GM13976 (cell line): ENCODE results near the gene LGALS4.
"Not testable (repeated sequence)": the region's sequence is repeated elsewhere in the genome, so short reads cannot be mapped to it uniquely, and the experiment has no call there.

Experiments used
- DNase-seq: peaks from one replicate; pipeline ENCODE4 v3.0.0; 2012; ENCODE audit warnings: low spot score
- CTCF ChIP-seq: IDR thresholded peaks from 2 replicates; pipeline ENCODE4 v1.5.1; 2012; ENCODE audit warnings: borderline replicate concordance, mild to moderate bottlenecking; ENCODE audit not compliant: insufficient read depth; ENCODE audit errors: extremely low read depth, missing control alignments, control extremely low read depth
- in situ Hi-C: fragments of 300-500 bp; cut with MboI; formaldehyde crosslinking; loops from one replicate; pipeline ENCODE4 v1.12.0; 2022; ENCODE audit warnings: low sequenced_read_pairs, mixed read lengths, inconsistent platforms; ENCODE audit not compliant: unreplicated experiment

The LGALS4 gene

GRCh38 chr19:38809592-38810252, 3.0 kb downstream of the LGALS4 start:
- no peak for DNase-seq
- no peak for TF ChIP-seq CTCF
- in situ Hi-C loops = no loop called here

- TF ChIP-seq CTCF = no peak
- in situ Hi-C loops = no loop called here
- no peak for DNase-seq
These were observed 4.0 kb downstream of the LGALS4 start for GRCh38 chr19:38808741-38809140.

GRCh38 chr19:38807374-38808098, 5.2 kb downstream of the LGALS4 start:
- in situ Hi-C loops, DNase-seq: not testable (repeated sequence)

GRCh38 chr19:38806371-38806770, 6.4 kb downstream of the LGALS4 start:
- TF ChIP-seq CTCF = no peak
- no peak for DNase-seq
- in situ Hi-C loops = no loop called here

- in situ Hi-C loops = no loop called here
- no peak for TF ChIP-seq CTCF
- no peak for DNase-seq
These were observed 7.6 kb downstream of the LGALS4 start for GRCh38 chr19:38805180-38805579.

- TF ChIP-seq CTCF = no peak
- in situ Hi-C loops = no loop called here
- DNase-seq = no peak
These were observed 9.2 kb downstream of the LGALS4 start for GRCh38 chr19:38803543-38803942.

- in situ Hi-C loops = no loop called here
- no peak for DNase-seq
- no peak for TF ChIP-seq CTCF
These were observed 11.2 kb downstream of the LGALS4 start for GRCh38 chr19:38801359-38802095.
